ENCODE results near the gene ANKRD27.
A peak's percentile ranks its signal among the peaks of the same experiment; 100 is the strongest.
"Not testable (repeated sequence)": the region's sequence is repeated elsewhere in the genome, so short reads cannot be mapped to it uniquely, and the experiment has no call there.

The ANKRD27 gene

GRCh38 chr19:32595491-32595890, 79.5 kb downstream of the ANKRD27 start:
- DNase-seq: no peak

GRCh38 chr19:32594021-32594420, 81.0 kb downstream of the ANKRD27 start:
- no peak for DNase-seq

- DNase-seq: not testable (repeated sequence)
Observed at GRCh38 chr19:32587747-32588504, 87.1 kb downstream of the ANKRD27 start.

- no peak for DNase-seq
Observed at GRCh38 chr19:32581705-32582179, 93.2 kb downstream of the ANKRD27 start.

- DNase-seq: peak; percentile 98
Observed at GRCh38 chr19:32580901-32581704, 93.9 kb downstream of the ANKRD27 start, which contains the start of gene PDCD5. PDCD5 (plus strand) TSS chr19:32581190; CDS start chr19:32581262, 72 bp downstream.

- no peak for DNase-seq
Observed at GRCh38 chr19:32580353-32580900, 94.6 kb downstream of the ANKRD27 start.

- DNase-seq: no peak
Observed at GRCh38 chr19:32576790-32577189, 98.2 kb downstream of the ANKRD27 start.

- DNase-seq: no peak
Observed at GRCh38 chr19:32573492-32573794, 101.5 kb downstream of the ANKRD27 start.

GRCh38 chr19:32572700-32573491, 102.1 kb downstream of the ANKRD27 start:
- DNase-seq: not testable (repeated sequence)

GRCh38 chr19:32571471-32572075, 103.4 kb downstream of the ANKRD27 start:
- not testable (repeated sequence) for DNase-seq

GRCh38 chr19:32570081-32570785, 104.7 kb downstream of the ANKRD27 start:
- DNase-seq: peak; percentile 66

- no peak for DNase-seq
Observed at GRCh38 chr19:32567486-32567885, 107.5 kb downstream of the ANKRD27 start.

- DNase-seq: no peak
Observed at GRCh38 chr19:32566246-32566830, 108.6 kb downstream of the ANKRD27 start.

GRCh38 chr19:32563761-32564160, 111.2 kb downstream of the ANKRD27 start:
- DNase-seq: no peak

- no peak for DNase-seq
Observed at GRCh38 chr19:32558607-32559228, 116.3 kb downstream of the ANKRD27 start.

GRCh38 chr19:32555786-32556185, 119.2 kb downstream of the ANKRD27 start:
- no peak for DNase-seq

- DNase-seq: no peak
Observed at GRCh38 chr19:32550666-32551065, 124.3 kb downstream of the ANKRD27 start.
